ENCODE measurements around the gene LUC7L2.

DNA sequence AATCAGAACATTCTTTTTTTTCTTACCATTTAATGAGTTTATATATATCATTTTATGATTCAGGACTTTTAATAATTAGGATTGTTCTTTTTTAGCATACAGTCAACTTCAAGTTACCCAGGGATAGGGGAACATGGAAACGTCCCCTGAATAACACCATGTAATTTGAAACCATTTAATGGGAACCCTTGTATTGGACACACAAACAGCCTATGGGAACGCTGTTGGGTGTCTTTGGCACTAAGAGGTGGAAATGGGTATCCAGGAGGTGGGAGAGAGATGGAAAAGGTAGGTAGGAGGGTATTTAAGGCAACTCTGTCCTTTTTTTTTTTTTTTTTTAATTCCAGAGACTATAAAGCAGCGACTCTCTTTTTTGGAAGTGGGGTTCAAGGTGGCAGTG, 2.6 kb downstream of the LUC7L2 start:
- no peak for TF ChIP-seq POLR2A (IDR thresholded peaks at IDR 0.05; ENCODE audit: low read depth, low read length)
- no peak for TF ChIP-seq POLR2AphosphoS5 (IDR thresholded peaks at IDR 0.05; ENCODE audit: low read depth, low read length)
